OCI-LY7 (cell line): Measurements from ENCODE around the gene SLIT3. TPM values are rescaled to one million over a fixed set of nuclear protein-coding genes. Genes with fewer than 3 reads are reported as not detected.

Experiments used
- BruUV-seq: library from RNA; stranded (reverse); fragments of 400-500 nt; replicated peaks from 2 replicates; lab custom pipeline; 2021; lab: Mats Ljungman, UMichigan
- CTCF ChIA-PET: fragments of 300-600 bp; sonication (Branson Sonifier 250); formaldehyde crosslinking; loops from one replicate; lab custom pipeline; 2022; ENCODE audit warnings: antibody characterized with exemption; ENCODE audit not compliant: unreplicated experiment; lab: Charles Lee
- POLR2A ChIA-PET: fragments of 300-600 bp; sonication (Branson Sonifier 250); formaldehyde crosslinking; loops from one replicate; lab custom pipeline; 2022; ENCODE audit warnings: antibody characterized with exemption; lab: Charles Lee
- DNase-seq: peaks from one replicate; pipeline ENCODE4 v3.0.0-alpha.2; 2015; ENCODE audit warnings: low spot score
- H2AFZ ChIP-seq: fragments of 200-600 bp; sonication (generic), shearing (Covaris generic); 2 replicates; pipeline ENCODE4 v1.6.1; 2014; ENCODE audit warnings: mild to moderate bottlenecking, antibody characterized with exemption, low read length, moderate library complexity
- H3K27ac ChIP-seq: fragments of 200-600 bp; sonication (generic); 2 replicates; pipeline ENCODE4 v1.5.1; 2014; ENCODE audit warnings: mixed run types, low read depth, mild to moderate bottlenecking, moderate library complexity, low read length, inconsistent platforms; ENCODE audit not compliant: poor library complexity, severe bottlenecking
- H3K36me3 ChIP-seq: fragments of 200-600 bp; sonication (generic); 2 replicates; pipeline ENCODE4 v1.6.1; 2014; ENCODE audit warnings: mild to moderate bottlenecking, antibody characterized with exemption, low read length, moderate library complexity, mixed read lengths; ENCODE audit not compliant: insufficient read depth
- H3K4me1 ChIP-seq: fragments of 200-600 bp; sonication (generic); 2 replicates; pipeline ENCODE4 v1.5.1; 2014; ENCODE audit warnings: mild to moderate bottlenecking, low read length; ENCODE audit not compliant: insufficient read depth, poor library complexity, severe bottlenecking
- H3K4me2 ChIP-seq: fragments of 200-600 bp; sonication (generic); 2 replicates; pipeline ENCODE4 v1.6.1; 2014; ENCODE audit warnings: mild to moderate bottlenecking, low read length
- H3K4me3 ChIP-seq: fragments of 200-600 bp; sonication (generic); 2 replicates; pipeline ENCODE4 v1.5.1; 2014; ENCODE audit warnings: mild to moderate bottlenecking, low read depth, low read length; ENCODE audit not compliant: poor library complexity, severe bottlenecking
- H3K79me2 ChIP-seq: fragments of 200-600 bp; sonication (generic); 2 replicates; pipeline ENCODE4 v1.6.1; 2016; ENCODE audit warnings: low read depth, mild to moderate bottlenecking, low read length, moderate library complexity, mixed read lengths; ENCODE audit not compliant: insufficient read depth
- H3K9me2 ChIP-seq: fragments of 200-600 bp; sonication (generic); 2 replicates; pipeline ENCODE4 v1.6.1; 2016; ENCODE audit warnings: mild to moderate bottlenecking, low read length, mixed read lengths; ENCODE audit not compliant: insufficient read depth
- H3K9me3 ChIP-seq: fragments of 200-600 bp; sonication (generic); 2 replicates; pipeline ENCODE4 v1.6.1; 2014; ENCODE audit warnings: mild to moderate bottlenecking, mixed run types, low read length, mixed read lengths
- H4K20me1 ChIP-seq: fragments of 200-600 bp; sonication (generic); 2 replicates; pipeline ENCODE4 v1.6.1; 2014; ENCODE audit warnings: mild to moderate bottlenecking, antibody characterized with exemption, low read length, moderate library complexity, mixed read lengths; ENCODE audit not compliant: insufficient read depth
- EZH2phosphoT487 ChIP-seq: fragments of 200-600 bp; sonication (generic); IDR thresholded peaks from 2 replicates; pipeline ENCODE4 v1.6.1; 2018; ENCODE audit warnings: low read depth, borderline replicate concordance, mild to moderate bottlenecking, mixed run types, antibody characterized with exemption, low read length, moderate library complexity, mixed read lengths
- intact Hi-C: fragments of 100-400 bp; cut with micrococcal nuclease; formaldehyde crosslinking; loops from one replicate; pipeline ENCODE4 v1.10.0; 2022; ENCODE audit not compliant: unreplicated experiment
- total RNA-seq, 2 experiments: library from RNA; depleted of rRNA in 1 of 2; stranded (reverse); fragments of >200 nt in 1 of 2; shearing (Covaris generic) in 1 of 2; gene quantifications; 2 replicates each; pipeline ENCODE4 v1.2.3, GENCODE V29; 2014 to 2022
- TF ChIP-seq, protein P1 (sequence below): fragments of 200-600 bp; sonication (generic); conservative IDR thresholded peaks from 2 replicates; pipeline ENCODE4 v1.5.1; 2014; ENCODE audit warnings: mild to moderate bottlenecking, antibody characterized with exemption, low read length, moderate library complexity, mixed read lengths

Gene SLIT3
- total RNA-seq, 2 experiments from 2014 or later = not detected

- Histone ChIP-seq H3K79me2 (no peaks in the 10 kb centered on the region), H4K20me1 (no peaks in the 10 kb centered on the region), H2AFZ (no peak overlapping the region), H3K36me3 (no peaks in the 10 kb centered on the region), H3K9me3 (no peaks in the 10 kb centered on the region), H3K4me2 (no peak overlapping the region), H3K9me2 (no peaks in the 10 kb centered on the region), H3K4me1 (no peaks in the 10 kb centered on the region), H3K4me3 (no peak overlapping the region), H3K27ac (no peak overlapping the region)
- TF ChIP-seq, protein P1, sequence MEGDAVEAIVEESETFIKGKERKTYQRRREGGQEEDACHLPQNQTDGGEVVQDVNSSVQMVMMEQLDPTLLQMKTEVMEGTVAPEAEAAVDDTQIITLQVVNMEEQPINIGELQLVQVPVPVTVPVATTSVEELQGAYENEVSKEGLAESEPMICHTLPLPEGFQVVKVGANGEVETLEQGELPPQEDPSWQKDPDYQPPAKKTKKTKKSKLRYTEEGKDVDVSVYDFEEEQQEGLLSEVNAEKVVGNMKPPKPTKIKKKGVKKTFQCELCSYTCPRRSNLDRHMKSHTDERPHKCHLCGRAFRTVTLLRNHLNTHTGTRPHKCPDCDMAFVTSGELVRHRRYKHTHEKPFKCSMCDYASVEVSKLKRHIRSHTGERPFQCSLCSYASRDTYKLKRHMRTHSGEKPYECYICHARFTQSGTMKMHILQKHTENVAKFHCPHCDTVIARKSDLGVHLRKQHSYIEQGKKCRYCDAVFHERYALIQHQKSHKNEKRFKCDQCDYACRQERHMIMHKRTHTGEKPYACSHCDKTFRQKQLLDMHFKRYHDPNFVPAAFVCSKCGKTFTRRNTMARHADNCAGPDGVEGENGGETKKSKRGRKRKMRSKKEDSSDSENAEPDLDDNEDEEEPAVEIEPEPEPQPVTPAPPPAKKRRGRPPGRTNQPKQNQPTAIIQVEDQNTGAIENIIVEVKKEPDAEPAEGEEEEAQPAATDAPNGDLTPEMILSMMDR = no peak
- no peak for TF ChIP-seq EZH2phosphoT487
- intact Hi-C loops = no loop called here
- ChIA-PET CTCF (no interaction called here), POLR2A (no interaction called here)
- DNase-seq = no peak
- no TSS peak for BruUV-seq
Observed at GRCh38 chr5:168697034-168697720, 603.8 kb downstream of the SLIT3 start.

- ChIA-PET POLR2A (no interaction called here), CTCF (no interaction called here)
- no peaks in the 10 kb centered on the region for H3K4me1 ChIP-seq
- intact Hi-C loops = no loop called here
- no peak for DNase-seq
- no peaks in the 10 kb centered on the region for H3K9me2 ChIP-seq
- TF ChIP-seq, protein P1 = no peak
- H3K27ac ChIP-seq = no peak overlapping the region
- no peak overlapping the region for H2AFZ ChIP-seq
- H3K79me2 ChIP-seq = no peaks in the 10 kb centered on the region
- H3K4me3 ChIP-seq = no peak overlapping the region
- no peaks in the 10 kb centered on the region for H3K36me3 ChIP-seq
- BruUV-seq = no TSS peak
- H4K20me1 ChIP-seq = no peaks in the 10 kb centered on the region
- no peak overlapping the region for H3K4me2 ChIP-seq
- H3K9me3 ChIP-seq = no peaks in the 10 kb centered on the region
Observed at GRCh38 chr5:168696611-168697010, 604.3 kb downstream of the SLIT3 start.

DNA sequence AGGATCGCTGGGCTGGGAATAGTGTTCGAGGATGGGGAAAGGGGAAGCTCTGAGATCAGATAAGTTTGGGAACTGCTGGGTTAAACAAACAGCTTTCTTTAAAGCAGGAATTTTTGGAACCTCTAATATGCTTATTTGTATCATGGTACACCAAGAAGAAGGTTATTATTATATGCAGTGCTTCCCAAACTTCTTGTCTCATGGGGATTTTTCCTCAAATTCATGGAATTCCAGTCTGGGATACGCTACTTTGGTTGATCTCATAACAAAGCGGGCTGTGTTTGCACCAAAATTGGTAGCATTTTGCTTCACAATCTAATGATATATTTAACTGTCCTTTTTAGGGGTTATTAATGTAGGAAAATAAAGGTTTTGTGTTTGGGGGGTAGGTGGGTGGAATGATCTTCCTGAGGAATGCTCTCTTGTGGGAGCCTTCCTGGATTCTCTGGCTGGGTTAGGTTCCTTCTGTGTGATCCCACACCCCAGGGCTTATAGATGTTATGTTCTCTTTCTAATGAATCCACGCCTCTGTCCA, 605.6 kb downstream of the SLIT3 start:
- no peak overlapping the region for H3K27ac ChIP-seq
- H3K79me2 ChIP-seq = no peaks in the 10 kb centered on the region
- CTCF ChIA-PET = no interaction called here
- H3K4me1 ChIP-seq = no peaks in the 10 kb centered on the region
- no peak overlapping the region for H3K4me3 ChIP-seq
- POLR2A ChIA-PET = no interaction called here
- no peaks in the 10 kb centered on the region for H3K9me2 ChIP-seq
- TF ChIP-seq, protein P1 = no peak
- no peak for TF ChIP-seq EZH2phosphoT487
- no TSS peak for BruUV-seq
- no peak overlapping the region for H2AFZ ChIP-seq
- DNase-seq = no peak
- no peaks in the 10 kb centered on the region for H4K20me1 ChIP-seq
- intact Hi-C loops = no loop called here
- no peaks in the 10 kb centered on the region for H3K36me3 ChIP-seq
- H3K9me3 ChIP-seq = no peaks in the 10 kb centered on the region
- H3K4me2 ChIP-seq = no peak overlapping the region
